IMR-90 (cell line): ENCODE measurements around the gene C19orf53. TPM values are rescaled to one million over a fixed set of nuclear protein-coding genes. Genes with fewer than 3 reads are reported as not detected.

Experiments used
- ATAC-seq: fragments of 200-7000 bp; cut with Tn5 transposase; 2 replicates; pipeline ENCODE4 v1.9.1; 2020; ENCODE audit warnings: low read depth, mild to moderate bottlenecking, moderate library complexity
- BruUV-seq: library from RNA; stranded (reverse); fragments of 400-500 nt; replicated peaks from 2 replicates; lab custom pipeline; 2021; lab: Mats Ljungman, UMichigan
- CTCF ChIA-PET: fragments of 300-600 bp; formaldehyde crosslinking; extraction: SDS; loops from one replicate; lab custom pipeline; 2021; ENCODE audit warnings: antibody characterized with exemption; lab: Yijun Ruan, JAX
- POLR2A ChIA-PET: fragments of 300-600 bp; sonication (Branson Sonifier 250); formaldehyde crosslinking; loops from one replicate; lab custom pipeline; 2022; ENCODE audit warnings: antibody characterized with exemption; ENCODE audit not compliant: unreplicated experiment; lab: Charles Lee
- DNase-seq: peaks from one replicate; pipeline ENCODE4 v3.0.0; 2013
- H2AFZ ChIP-seq: replicated peaks from 2 replicates; pipeline ENCODE3; 2013; ENCODE audit warnings: low read length, mild to moderate bottlenecking; ENCODE audit not compliant: poor library complexity
- H2AK5ac ChIP-seq: 2 replicates; pipeline ENCODE4 v1.6.1; 2013; ENCODE audit warnings: low read depth, low read length, inconsistent platforms
- H2AK9ac ChIP-seq: replicated peaks from 2 replicates; pipeline ENCODE3; 2013; ENCODE audit warnings: mild to moderate bottlenecking, low read depth, low read length, moderate library complexity; ENCODE audit not compliant: poor library complexity
- H2BK120ac ChIP-seq: 2 replicates; pipeline ENCODE4 v1.6.1; 2013; ENCODE audit warnings: low read depth, low read length, inconsistent platforms
- H2BK15ac ChIP-seq: 3 replicates; pipeline ENCODE4 v1.6.1; 2013; ENCODE audit warnings: low read depth, low read length, inconsistent platforms
- H2BK20ac ChIP-seq: 2 replicates; pipeline ENCODE4 v1.6.1; 2013; ENCODE audit warnings: low read depth, mild to moderate bottlenecking, inconsistent platforms, low read length, moderate library complexity
- H2BK5ac ChIP-seq: 2 replicates; pipeline ENCODE4 v1.6.1; 2013; ENCODE audit warnings: mild to moderate bottlenecking, low read depth, low read length, inconsistent platforms; ENCODE audit not compliant: poor library complexity, severe bottlenecking
- H3K14ac ChIP-seq: replicated peaks from 2 replicates; pipeline ENCODE4 v1.6.1; 2013; ENCODE audit warnings: low read depth, low read length, inconsistent platforms
- H3K18ac ChIP-seq: 2 replicates; pipeline ENCODE4 v1.6.1; 2013; ENCODE audit warnings: low read depth, low read length, control low read depth
- H3K23ac ChIP-seq: 2 replicates; pipeline ENCODE4 v1.6.1; 2013; ENCODE audit warnings: low read depth, low read length, inconsistent platforms
- H3K27ac ChIP-seq: 2 replicates; pipeline ENCODE4 v1.5.1; 2013; ENCODE audit warnings: mild to moderate bottlenecking, control low read depth, low read length; ENCODE audit not compliant: insufficient read depth
- H3K27me3 ChIP-seq: 2 replicates; pipeline ENCODE4 v1.6.1; 2013; ENCODE audit warnings: low read length; ENCODE audit not compliant: control insufficient read depth, insufficient read depth
- H3K36me3 ChIP-seq: 2 replicates; pipeline ENCODE4 v1.6.1; 2013; ENCODE audit warnings: low read length, mixed read lengths; ENCODE audit not compliant: control insufficient read depth, insufficient read depth
- H3K4ac ChIP-seq: 2 replicates; pipeline ENCODE4 v1.6.1; 2013; ENCODE audit warnings: low read depth, low read length, inconsistent platforms
- H3K4me1 ChIP-seq: 2 replicates; pipeline ENCODE4 v1.6.1; 2013; ENCODE audit warnings: low read length, mixed read lengths; ENCODE audit not compliant: control insufficient read depth, insufficient read depth
- H3K4me2 ChIP-seq: 2 replicates; pipeline ENCODE4 v1.6.1; 2013; ENCODE audit warnings: low read depth, mild to moderate bottlenecking, control low read depth, low read length, moderate library complexity
- H3K4me3 ChIP-seq: 2 replicates; pipeline ENCODE4 v1.5.1; 2013; ENCODE audit warnings: low read depth, mild to moderate bottlenecking, control low read depth, low read length, moderate library complexity; ENCODE audit not compliant: insufficient read depth
- H3K56ac ChIP-seq: 2 replicates; pipeline ENCODE4 v1.6.1; 2013; ENCODE audit warnings: low read length, inconsistent platforms; ENCODE audit not compliant: insufficient read depth; ENCODE audit errors: extremely low read depth
- H3K79me1 ChIP-seq, 2 experiments: 2 replicates each; pipeline ENCODE4 v1.6.1; 2013; ENCODE audit warnings: low read length in 2 of 2, inconsistent platforms in 1 of 2, low read depth in 1 of 2
- H3K9ac ChIP-seq: 2 replicates; pipeline ENCODE4 v1.6.1; 2013; ENCODE audit warnings: low read depth, low read length, control low read depth
- H3K9me1 ChIP-seq: 2 replicates; pipeline ENCODE4 v1.6.1; 2013; ENCODE audit warnings: low read length, inconsistent platforms; ENCODE audit not compliant: insufficient read depth
- H3K9me3 ChIP-seq: 2 replicates; pipeline ENCODE4 v1.6.1; 2013; ENCODE audit warnings: low read length; ENCODE audit not compliant: control insufficient read depth, insufficient read depth
- H4K20me1 ChIP-seq: 2 replicates; pipeline ENCODE4 v1.6.1; 2013; ENCODE audit warnings: low read length, inconsistent platforms; ENCODE audit not compliant: insufficient read depth
- H4K5ac ChIP-seq: 2 replicates; pipeline ENCODE4 v1.6.1; 2013; ENCODE audit warnings: mild to moderate bottlenecking, low read depth, low read length, control low read depth
- H4K8ac ChIP-seq, 2 experiments: 2 replicates each; pipeline ENCODE4 v1.6.1; 2013; ENCODE audit warnings: low read depth in 2 of 2, low read length in 2 of 2, control low read depth in 1 of 2, inconsistent platforms in 1 of 2
- H4K91ac ChIP-seq: 2 replicates; pipeline ENCODE4 v1.6.1; 2013; ENCODE audit warnings: low read depth, low read length, inconsistent platforms; ENCODE audit not compliant: insufficient read depth
- BHLHE40 ChIP-seq: fragments of 150-350 bp; IDR thresholded peaks from 2 replicates; pipeline ENCODE4 v1.6.1; 2016; ENCODE audit warnings: mild to moderate bottlenecking, low read depth, low read length
- CHD1 ChIP-seq: IDR thresholded peaks from 2 replicates; pipeline ENCODE4 v1.6.1; 2012; ENCODE audit warnings: low read depth, low read length, improper control_type of control experiment
- POLR2A ChIP-seq: IDR thresholded peaks from 2 replicates; pipeline ENCODE4 v1.6.1; 2012; ENCODE audit warnings: mild to moderate bottlenecking, low read depth, low read length
- RAD21 ChIP-seq: IDR thresholded peaks from 2 replicates; pipeline ENCODE4 v1.6.1; 2012; ENCODE audit warnings: low read length, improper control_type of control experiment
- RCOR1 ChIP-seq: IDR thresholded peaks from 2 replicates; pipeline ENCODE4 v1.6.1; 2012; ENCODE audit warnings: mild to moderate bottlenecking, low read length, improper control_type of control experiment; ENCODE audit not compliant: insufficient replicate concordance
- WGBS, 2 experiments: methylation state at CpG; one replicate each; pipeline versions ENCODE4 v1.1.5 to v1.1.7; 2013; ENCODE audit warnings: missing lambda C conversion rate in 2 of 2; ENCODE audit not compliant: insufficient read length in 1 of 2; ENCODE audit errors: extremely low coverage in 2 of 2; 5-methylcytosine and 5-hydroxymethylcytosine counted together
- dilution Hi-C: fragments of 300-500 bp; cut with HindIII; formaldehyde crosslinking; loops from one replicate; pipeline ENCODE4 v1.14.3; 2018; ENCODE audit warnings: low sequenced_read_pairs; ENCODE audit not compliant: unreplicated experiment
- in situ Hi-C: fragments of 300-500 bp; cut with MboI; formaldehyde crosslinking; loops from 3 replicates; pipeline ENCODE4 v1.14.3; 2019; ENCODE audit warnings: low sequenced_read_pairs, inconsistent platforms, mixed read lengths
- intact Hi-C: fragments of 100-400 bp; cut with micrococcal nuclease; formaldehyde crosslinking; loops from 2 replicates; pipeline ENCODE4 v1.10.0; 2022
- polyA plus RNA-seq, 3 experiments: library from polyadenylated mRNA; depleted of rRNA; stranded (reverse); fragments of >200 nt; gene quantifications; 2 replicates each; pipeline ENCODE4 v1.2.3, GENCODE V29; 2012; ENCODE audit warnings: low replicate concordance in 1 of 3
- total RNA-seq: library from RNA; depleted of rRNA; stranded (reverse); fragments of >200 nt; gene quantifications from 2 replicates; pipeline ENCODE4 v1.2.3, GENCODE V29; 2012
- TF ChIP-seq, protein P1 (sequence below): fragments of 150-350 bp; IDR thresholded peaks from 2 replicates; pipeline ENCODE4 v1.6.1; 2017; ENCODE audit warnings: mild to moderate bottlenecking, antibody characterized with exemption, low read length, low read depth
- TF ChIP-seq, protein P2 (sequence below): fragments of 150-350 bp; IDR thresholded peaks from 2 replicates; pipeline ENCODE4 v1.6.1; 2016; ENCODE audit warnings: low read depth, mild to moderate bottlenecking, low read length, moderate library complexity, borderline replicate concordance

The C19orf53 gene
- total and polyA plus RNA-seq, 2 of the 4 experiments (the other 2 are of a cell fraction), result 61.3 to 290 TPM

DNA sequence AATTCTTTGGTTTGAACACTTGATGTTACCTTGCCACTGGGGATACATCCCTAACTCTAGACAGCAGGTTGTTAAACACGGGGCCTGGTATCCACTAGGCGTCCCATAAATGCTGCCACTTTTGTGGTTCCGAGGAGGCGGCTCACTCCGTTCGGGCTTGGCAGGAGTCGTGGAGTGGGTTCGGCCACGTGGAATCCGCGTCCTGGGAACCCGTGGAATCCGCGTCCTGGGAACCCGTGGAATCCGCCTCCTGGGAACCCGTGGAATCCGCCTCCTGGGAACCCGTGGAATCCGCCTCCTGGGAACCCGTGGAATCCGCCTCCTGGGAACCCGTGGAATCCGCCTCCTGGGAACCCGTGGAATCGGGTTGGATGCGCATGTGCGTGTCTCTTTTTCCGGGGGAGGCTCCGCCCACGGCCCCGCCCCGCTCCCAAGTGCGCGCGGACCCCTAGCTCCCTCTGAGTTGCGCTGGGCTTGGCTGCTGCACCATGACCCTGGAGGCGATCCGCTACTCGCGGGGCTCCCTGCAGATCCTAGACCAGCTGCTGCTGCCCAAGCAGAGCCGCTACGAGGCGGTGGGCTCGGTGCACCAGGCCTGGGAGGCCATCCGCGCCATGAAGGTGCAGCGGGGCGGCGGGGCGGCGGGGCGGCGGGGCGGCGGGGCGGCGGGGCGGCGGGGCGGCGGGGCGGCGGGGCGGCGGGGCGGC, 10.0 kb upstream of the C19orf53 start, which contains the start of gene MRI1:
Gene MRI1, plus strand, starts transcription at position 422 of the 707 bp plus-strand sequence. Its CDS starts 67 bp downstream, at position 489.
- Histone ChIP-seq H3K23ac (peak within 1 kb of the TSS; percentile 72), H4K5ac (peak within 1 kb of the TSS; percentile 66), H2AFZ (peak within 1 kb of the TSS; percentile 99), H3K79me1 (peaks cover 18 to 45% of the 10 kb centered on the region in 2 experiments), H3K56ac (peak within 1 kb of the TSS; percentile 50; the same call in 1 of the 2 replicates), H3K4me3 (peak within 1 kb of the TSS; percentile 99), H3K4me1 (peaks cover 7% of the 10 kb centered on the region), H2BK20ac (no peak within 1 kb of the TSS), H2AK9ac (peak within 1 kb of the TSS; percentile 96), H3K14ac (peak within 1 kb of the TSS; percentile 75), H3K27ac (peak within 1 kb of the TSS; percentile 77), H4K8ac (peak within 1 kb of the TSS; percentile 69 to 84), H4K91ac (peak within 1 kb of the TSS; percentile 75), H2BK5ac (peak within 1 kb of the TSS; percentile 67), H3K36me3 (peaks cover 53% of the 10 kb centered on the region), H4K20me1 (0 out of 2 replicates have a peak, but pooled peaks cover 8% of the 10 kb centered on the region), H2BK15ac (no peak within 1 kb of the TSS), H3K4me2 (peak within 1 kb of the TSS; percentile 94), H3K9me3 (no peaks in the 10 kb centered on the region), H3K4ac (peak within 1 kb of the TSS; percentile 85), H3K9me1 (no peaks in the 10 kb centered on the region; the same call in 1 of the 2 replicates), H3K18ac (peak within 1 kb of the TSS; percentile 53; the same call in 1 of the 2 replicates), H3K9ac (peak within 1 kb of the TSS; percentile 92), H2AK5ac (peak within 1 kb of the TSS; percentile 89), H2BK120ac (no peak within 1 kb of the TSS), H3K27me3 (no peaks in the 10 kb centered on the region)
- ChIA-PET CTCF (no interaction called here), POLR2A (interaction anchor here (1.1 kb wide), 1 partner anchor 10 kb away, joined by 6 read pairs; the partner anchor contains the start of gene C19orf53)
- DNase-seq (peak; percentile 60), ATAC-seq (peak; percentile 96)
- BruUV-seq, result no TSS peak
- intact Hi-C loops, result no loop called here
- WGBS, 2 experiments, result 19% methylated on average over 22 of the region's 67 CpGs; no CpG with 5 or more reads in 1 of the 2 experiments
- in situ Hi-C loops, result loop anchor here (25.0 kb wide), 1 partner anchor 323 kb away; the partner anchor contains the start of genes C19orf67 and SAMD1
- dilution Hi-C loops, result no loop called here
- TF ChIP-seq BHLHE40, result no peak
- TF ChIP-seq, protein P1, sequence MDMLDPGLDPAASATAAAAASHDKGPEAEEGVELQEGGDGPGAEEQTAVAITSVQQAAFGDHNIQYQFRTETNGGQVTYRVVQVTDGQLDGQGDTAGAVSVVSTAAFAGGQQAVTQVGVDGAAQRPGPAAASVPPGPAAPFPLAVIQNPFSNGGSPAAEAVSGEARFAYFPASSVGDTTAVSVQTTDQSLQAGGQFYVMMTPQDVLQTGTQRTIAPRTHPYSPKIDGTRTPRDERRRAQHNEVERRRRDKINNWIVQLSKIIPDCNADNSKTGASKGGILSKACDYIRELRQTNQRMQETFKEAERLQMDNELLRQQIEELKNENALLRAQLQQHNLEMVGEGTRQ, result no peak
- TF ChIP-seq CHD1, result no peak
- TF ChIP-seq RCOR1, result no peak
- TF ChIP-seq RAD21, result no peak
- TF ChIP-seq, protein P2, sequence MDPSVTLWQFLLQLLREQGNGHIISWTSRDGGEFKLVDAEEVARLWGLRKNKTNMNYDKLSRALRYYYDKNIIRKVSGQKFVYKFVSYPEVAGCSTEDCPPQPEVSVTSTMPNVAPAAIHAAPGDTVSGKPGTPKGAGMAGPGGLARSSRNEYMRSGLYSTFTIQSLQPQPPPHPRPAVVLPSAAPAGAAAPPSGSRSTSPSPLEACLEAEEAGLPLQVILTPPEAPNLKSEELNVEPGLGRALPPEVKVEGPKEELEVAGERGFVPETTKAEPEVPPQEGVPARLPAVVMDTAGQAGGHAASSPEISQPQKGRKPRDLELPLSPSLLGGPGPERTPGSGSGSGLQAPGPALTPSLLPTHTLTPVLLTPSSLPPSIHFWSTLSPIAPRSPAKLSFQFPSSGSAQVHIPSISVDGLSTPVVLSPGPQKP, result no peak
- peak; percentile 33; the same call in 1 of the 2 replicates for TF ChIP-seq POLR2A
